NCI-H510A treated with DMSO at 0.1 percent for 48 hours (cell line): ENCODE data around the gene SZRD1.
"Not testable (repeated sequence)": the region's sequence is repeated elsewhere in the genome, so short reads cannot be mapped to it uniquely, and the experiment has no call there.

Source experiments
- DNase-seq: peaks from one replicate; lab custom pipeline; 2025; lab: John Stamatoyannopoulos, UW

SZRD1 gene, protein sequence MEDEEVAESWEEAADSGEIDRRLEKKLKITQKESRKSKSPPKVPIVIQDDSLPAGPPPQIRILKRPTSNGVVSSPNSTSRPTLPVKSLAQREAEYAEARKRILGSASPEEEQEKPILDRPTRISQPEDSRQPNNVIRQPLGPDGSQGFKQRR

DNA sequence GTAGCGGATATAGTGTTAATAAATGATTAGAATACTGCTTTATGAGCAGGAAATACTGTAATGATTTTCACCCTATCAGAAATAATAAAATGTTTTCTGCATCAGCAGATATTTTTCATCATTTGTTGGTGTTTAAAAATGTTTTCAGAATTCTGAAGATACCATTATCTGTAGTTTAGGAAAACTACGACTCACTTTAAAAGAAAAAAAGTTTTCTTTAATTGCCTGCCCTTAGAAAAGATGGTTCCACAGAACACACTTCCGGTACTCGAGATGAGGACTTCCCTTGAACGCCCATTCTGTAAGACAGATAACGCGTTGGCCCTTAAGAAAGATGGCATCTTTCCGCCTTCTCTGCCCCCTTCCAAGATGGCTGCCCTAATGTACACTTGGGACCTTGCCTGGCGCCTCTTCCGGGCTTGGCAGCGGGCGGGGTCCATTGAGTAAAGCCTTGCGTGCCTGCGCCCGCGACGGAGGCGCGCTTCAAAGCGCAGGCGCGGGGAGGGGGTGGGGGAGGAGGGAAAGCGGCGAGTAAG is at the start of gene SZRD1:
SZRD1 (plus strand) TSS at position 521 of the 536 bp plus-strand sequence. CDS start 16 bp downstream, outside the sequence.
- DNase-seq, result peak; percentile 100

DNA sequence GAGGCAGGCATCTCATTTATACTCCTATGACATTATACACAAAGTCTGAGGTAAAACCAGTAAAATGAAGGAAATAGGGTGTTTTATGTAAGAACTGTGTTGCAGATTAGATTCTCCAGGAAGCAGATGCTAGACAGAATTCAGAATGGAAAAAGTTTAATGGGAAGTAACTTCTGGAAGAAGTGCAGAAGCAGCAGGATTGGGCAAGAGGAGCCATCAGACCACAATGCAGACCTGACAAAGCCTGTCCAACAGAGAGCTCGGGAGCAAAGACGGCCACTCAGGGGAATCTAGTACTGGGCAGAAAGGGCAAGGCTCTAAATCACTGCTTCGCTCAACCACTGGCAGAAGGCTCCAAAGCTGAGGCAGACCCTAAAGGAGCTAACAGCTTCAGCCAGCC is 48.5 kb upstream of the SZRD1 start:
- no peak for DNase-seq

DNA sequence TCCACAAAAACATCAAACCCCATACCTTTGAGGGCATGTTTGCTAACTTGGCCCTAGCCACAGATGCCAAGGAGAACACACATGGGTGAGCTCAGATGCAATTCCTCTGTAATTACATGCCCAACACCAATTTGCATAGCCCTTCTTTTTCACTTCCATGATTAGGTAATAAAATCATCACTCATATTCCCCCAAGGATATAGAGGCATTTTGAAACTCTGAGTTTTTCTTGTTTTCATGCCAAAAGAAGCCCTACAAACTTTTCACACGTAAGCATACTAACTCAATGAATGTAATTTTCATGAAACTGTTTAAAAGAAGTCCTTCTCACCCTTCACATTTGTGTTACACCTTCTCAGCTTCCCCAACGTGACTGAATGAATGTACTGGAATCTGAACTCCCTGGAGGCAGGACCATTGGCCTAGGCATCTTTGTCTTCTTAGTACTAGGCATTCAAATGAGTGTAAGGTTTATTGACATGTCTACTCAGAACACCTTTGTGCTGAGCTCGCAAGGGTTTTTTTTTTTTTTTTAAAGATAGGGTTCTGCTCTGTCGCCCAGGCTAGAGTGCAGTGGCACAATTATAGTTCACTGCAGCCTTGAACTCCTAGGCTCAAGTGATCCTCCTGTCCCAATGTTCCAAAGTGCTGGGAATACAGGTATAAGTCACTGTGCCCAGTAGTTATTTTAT is 45.7 kb upstream of the SZRD1 start:
- DNase-seq, result no peak

DNA sequence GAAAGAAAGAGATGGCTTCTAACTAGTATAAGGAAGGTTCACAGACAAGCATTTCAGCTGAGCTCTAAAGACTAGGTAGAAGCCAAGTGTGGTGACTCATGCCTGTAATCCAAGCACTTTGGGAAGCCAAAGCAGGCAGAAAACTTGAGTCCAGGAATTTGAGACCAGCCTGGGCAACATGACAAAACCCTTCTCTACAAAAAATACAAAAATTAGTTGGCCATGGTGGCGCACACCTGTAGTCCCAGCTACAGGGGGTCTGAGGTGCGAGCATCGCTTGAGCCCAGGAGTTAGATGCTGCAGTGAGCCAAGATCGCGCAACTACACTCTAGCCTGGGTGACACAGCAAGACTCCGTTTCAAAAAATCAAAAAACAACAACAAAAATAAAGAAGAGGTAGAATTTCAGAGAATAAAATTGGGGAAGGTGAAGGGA is 42.6 kb upstream of the SZRD1 start:
- DNase-seq, result peak; percentile 33

DNA sequence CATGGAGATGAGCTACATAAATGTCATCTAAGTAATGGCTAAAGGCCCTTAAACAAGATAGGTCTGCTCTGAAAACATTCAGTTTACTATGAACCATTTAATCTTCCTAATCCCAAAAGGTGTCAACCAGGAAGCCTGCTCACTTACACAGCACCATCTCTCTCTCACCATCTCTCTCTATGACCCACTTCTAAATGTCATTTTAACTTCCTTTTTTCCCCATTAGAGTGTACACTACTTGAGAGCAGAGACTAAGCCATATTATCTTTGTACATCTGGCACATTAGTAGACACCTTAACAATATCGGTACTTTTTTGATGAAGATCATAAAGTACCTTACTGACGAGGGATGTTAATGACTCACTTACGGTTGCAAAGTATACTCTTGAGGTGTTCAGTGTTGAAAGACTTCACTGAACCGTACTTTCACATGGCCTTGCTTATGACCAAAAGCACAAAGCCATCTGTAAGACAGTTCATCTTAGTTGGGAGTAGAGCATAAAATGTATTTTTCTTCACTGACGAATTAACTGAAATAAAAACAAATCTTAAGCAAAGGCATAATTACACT is 40.1 kb upstream of the SZRD1 start:
- DNase-seq, result peak; percentile 83

DNA sequence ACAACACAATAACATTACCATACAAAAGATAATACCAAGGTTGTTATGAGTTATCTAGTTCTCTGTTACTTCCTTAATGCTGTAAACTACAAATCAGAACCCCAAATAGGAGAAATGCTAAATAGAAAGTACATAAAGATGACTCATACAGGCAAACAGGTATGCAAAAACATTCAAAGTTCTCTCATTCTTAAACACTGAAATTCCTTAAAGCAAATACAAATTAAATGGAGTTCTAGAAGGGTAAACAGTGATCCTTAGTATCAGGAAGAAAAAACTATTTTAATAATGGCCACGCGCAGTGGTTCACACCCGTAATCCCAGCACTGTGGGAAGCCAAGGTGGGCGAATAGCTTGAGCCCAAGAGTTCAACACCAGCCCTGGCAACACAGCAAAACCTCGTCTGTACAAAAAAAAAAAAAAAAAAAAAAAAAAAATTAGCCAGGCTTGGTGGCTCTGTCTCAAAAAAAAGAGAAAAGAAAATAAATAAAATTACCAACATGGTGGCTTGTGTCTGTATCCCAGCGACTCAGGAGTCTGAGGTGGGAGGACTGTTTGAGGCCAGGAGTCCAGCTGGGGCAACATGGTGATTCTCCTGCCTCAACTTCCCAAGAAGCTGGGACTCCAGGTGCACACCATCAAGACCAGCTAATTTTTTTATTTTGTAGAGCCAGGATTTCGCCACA is 32.2 kb upstream of the SZRD1 start:
- DNase-seq, result no peak

DNA sequence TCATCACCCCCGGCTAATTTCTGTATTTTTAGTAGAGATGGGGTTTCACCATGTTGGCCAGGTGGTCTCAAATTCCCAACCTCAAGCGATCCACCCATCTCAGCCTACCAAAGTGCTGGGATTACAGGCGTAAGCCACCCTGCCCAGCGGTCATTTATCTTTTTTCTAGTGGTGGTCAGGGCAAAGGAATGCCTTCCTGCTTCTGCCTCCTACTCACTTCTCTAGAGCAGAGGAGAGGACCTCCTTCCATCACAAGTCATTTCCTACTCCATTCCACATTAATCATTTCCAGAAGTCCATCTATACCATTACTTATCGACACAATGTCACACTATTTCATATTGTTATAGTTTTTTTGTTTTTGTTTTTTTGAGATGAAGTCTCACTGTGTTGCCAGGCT is 28.1 kb upstream of the SZRD1 start:
- DNase-seq, result no peak

DNA sequence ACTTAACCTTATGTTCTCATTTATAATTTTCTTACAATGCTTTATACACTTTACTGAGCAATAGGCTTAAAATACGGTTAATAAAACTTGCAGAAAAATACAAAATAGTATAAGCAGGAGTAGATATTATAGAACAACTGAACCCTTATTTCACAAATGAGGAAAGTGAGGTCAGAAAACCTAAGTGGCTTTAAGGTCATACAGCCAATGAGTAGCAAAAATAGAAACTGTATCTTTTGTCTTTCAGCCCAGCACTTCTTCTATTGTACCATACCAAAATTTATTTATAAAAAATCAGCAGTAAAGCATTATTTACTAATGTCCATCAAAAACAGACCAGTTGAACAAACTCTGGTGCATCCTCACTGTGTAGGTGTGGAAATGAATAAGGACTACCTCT is 26.4 kb upstream of the SZRD1 start:
- no peak for DNase-seq

DNA sequence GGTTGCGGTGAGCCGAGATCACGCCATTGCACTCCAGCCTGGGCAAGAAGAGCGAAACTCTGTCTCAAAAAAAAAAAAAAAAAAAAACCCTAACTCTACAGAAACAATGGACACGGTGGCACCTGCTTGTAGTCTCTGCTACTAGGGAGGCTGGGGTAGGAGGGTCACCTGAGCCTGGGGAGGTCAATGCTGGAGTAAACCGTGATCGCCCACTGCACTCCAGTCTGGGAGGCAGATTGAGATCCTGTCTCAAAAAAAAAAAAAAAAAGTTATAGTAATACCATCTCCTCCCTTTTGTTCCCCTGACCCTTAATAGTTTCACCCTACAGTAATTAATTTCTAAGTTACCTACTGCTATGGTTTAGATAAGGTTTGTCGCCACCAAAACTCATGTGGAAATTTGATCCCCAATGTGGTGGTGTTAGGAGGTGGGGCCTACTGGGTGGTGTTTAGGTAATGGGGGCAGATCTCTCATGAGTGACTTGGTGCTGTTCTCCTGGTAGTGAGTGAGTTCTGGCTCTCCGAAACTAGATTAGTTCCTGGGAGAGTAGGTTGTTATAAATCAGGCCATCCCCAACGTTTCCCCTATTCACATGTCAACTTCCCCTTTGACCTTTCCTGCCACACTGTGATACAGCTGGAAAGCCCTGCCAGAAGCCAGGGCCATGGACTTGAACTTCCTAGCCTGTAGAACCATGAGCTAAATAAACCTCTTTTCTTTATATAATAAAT is 24.5 kb upstream of the SZRD1 start:
- DNase-seq, result no peak

DNA sequence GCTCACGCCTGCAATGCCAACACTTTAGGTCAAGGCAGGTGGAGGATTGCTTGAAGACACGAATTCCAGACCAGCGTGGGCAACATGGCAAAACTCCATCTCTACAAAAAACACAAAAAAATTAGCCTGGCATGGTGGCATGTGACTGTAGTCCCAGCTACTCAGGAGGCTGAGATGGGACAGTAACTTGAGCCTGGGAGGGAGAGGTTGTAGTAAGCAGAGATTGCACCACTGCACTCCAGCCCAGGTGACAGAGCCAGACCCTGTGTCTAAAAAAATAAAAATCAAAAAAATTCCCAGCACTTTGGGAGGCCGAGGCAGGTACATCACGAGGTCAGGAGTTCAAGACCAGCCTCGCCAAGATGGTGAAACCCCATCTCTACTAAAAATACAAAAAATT is 23.8 kb upstream of the SZRD1 start:
- not testable (repeated sequence) for DNase-seq

DNA sequence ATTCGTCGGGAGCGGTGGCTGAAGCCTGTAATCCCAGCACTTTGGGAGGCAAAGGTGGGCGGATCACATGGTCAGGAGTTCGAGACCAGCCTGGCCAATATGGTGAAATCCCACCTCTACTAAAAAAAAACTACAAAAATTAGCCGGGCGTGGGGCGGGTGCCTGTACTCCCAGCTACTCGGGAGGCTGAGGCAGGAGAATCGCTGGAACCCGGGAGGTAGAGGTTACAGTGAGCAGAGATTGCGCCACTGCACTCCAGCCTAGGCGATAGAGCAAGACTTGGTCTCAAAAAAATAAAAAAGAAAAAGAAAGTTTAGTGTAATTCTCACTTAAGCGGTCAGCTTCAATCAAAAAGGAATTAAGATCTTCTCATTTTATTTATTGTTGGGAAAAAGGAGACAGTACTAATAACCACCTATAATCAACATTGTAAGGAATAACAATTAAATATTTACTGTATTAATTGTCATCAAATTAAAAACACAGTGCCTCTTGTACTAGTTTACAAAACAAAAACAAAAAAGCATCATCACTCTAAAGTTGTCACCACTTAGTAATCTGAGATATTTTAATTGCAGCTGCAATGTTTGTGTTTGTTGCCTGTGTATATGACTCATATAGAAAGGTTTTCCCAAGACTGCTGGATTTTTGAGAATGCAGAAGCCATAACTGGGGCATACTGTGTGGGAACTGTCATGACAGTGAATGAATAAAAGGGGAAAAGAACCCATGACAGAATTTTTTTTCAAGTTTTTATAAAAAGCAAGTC is 18.4 kb upstream of the SZRD1 start:
- DNase-seq, result no peak

DNA sequence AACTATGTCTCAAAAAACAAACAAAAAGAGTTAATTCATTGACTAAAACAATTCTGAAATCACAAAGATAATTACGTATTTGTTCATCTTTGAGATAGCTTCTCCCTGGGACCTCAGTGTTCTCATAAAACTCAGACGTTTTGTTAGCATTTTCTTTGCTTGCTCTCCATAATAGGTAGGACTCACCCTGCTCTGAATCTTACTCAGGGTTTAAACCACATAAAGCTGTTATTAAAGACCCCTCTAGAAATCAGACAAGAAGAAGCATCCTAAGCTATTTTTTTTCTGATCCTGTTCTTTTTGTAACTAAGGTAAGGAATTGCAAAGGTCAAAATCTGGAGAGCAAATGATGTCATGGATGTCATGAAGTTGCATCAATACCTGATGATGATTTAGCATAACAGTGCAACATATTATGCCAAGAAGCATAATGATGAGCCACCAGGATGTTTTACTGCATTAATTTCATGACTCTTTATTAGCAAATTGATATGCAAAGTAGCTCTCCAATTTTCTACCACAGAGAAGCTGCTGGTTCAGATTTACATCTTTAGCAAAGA is 17.1 kb upstream of the SZRD1 start:
- no peak for DNase-seq

DNA sequence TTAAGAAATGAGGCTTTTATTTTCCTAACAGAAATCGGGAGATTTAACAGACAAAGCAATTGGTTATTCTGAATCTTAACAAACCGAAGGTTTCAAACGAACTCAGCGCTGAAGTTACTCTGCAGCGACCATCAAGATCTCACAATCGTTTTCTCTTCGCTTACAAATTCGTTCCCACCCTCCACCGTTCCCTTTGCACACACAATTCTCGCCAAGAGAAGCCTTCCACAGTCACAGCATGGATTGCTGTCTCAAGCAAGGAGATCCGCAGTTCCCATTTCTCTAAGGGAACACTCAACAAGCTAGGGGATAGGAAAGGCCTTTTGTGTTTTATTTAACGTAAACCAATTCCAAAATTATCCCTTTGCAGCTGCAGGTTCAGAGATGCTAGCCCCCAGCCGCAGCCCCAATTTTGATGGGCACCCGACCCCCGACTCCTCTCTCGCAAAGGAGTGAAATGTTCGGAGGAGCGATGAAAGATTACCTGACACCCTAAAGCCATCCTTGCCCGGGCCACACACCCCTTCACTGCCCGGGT is 15.5 kb upstream of the SZRD1 start:
- no peak for DNase-seq

DNA sequence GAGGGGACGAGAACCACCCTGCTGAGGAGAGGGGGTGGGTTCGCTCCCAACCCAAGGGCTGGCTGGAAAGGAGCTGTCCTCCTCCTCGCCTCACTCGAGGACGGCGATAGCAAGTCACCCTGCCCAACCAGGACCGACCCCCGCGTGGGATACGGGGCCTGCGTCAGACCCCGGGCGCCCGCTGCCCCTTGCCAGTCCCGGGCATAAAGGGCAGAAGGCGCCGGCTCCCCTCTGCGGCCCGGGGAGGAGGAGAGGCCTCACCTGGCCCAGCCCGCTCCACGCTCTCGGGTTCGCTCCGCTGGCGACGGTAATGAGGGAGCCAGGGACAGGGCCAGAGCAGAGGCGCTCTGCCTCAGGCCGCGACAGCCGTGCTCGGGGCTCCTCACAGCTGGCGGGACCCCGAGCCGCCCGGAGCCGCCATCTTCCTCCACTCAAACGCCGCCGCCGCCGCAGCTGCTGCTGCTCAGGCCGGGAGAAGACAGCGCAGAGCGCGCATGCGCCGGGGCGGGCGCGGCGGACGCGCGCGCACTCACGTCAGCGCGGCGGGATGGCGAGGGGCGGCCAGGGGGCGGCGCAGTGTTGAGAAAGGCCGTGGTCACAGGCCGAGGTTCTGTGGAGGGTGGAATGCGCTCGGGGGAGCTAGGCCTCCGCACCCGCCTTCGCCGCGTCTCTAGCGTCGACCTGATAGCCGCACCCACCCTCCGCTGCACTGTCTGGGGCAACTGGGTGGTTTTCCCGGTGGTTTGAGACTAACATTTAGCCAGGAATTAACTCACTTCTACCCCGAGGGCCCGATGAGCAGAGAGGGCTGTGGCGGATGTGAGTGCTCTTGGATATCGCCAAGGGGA is 14.8 kb upstream of the SZRD1 start, which contains the start of gene FBXO42:
FBXO42 (minus strand) TSS at position 487 of the 848 bp plus-strand sequence. CDS start 37,062 bp downstream, outside the sequence.
- DNase-seq, result peak; percentile 98

DNA sequence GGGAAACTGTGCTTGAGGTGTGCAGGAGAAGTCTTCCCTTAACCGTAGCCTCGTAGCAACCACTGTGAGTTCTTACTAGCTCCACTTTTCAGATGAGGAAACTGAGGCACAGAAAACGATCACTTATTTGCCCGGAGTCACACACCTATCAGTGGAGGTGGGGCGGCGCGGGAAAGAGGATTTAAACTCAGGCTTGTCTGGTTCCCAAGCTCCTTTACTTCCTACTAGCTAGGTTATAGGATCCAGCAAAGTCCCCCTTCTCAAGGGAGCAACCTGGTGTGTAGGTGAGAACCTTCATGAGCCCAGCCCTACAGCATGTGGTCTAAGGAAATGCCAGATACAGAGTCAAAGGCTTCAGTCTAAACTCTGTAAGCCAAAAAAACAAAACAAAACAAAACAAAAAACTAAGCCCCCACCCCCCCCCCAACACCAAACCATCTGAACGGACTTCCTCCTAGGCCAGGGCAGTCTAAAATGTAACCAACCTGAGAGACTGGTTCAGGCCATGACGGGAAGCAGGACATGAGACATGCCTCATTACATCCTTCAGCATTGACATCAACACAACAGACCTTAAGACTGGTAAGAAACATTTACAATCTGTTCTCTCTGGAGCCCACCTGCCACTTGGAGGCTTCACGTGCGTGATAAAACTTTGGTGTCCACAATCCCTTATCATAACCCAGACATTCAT is 14.1 kb upstream of the SZRD1 start:
- DNase-seq, result no peak

DNA sequence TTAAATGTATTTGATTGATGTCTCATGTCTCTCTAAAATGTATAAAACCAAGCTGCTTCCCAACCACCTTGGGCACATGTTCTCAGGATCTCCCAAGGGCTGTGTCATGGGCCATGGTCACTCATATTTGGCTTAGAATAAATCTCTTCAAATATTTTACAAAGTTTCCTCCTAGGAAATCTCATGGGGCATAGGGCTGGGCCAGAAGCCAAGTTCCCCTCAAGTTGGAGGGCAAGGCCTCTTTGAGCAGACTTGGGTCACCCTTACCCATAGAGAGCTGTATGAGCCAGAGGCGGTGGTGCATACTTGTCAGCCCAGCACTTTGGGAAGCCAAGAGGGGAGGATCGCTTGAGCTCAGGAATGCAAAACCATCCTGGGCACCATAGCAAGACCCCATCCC is 12.4 kb upstream of the SZRD1 start:
- DNase-seq, result no peak

DNA sequence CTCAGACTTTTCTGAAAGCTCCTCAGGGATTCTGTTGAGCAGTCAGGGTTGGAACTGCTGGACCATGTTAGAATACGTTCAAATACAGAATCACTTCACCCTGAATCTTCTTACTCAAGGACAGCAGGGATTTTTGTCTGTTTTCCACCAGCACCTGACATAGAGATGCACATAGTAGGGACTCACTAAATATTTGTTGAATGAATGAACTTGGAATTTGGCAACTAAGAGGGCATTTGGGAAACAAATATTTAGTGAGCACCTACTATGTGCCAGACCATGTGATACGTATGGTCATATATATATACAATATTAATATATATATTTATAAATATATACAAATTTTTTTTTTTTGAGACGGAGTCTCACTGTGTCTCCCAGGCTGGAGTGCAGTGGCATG is 10.2 kb upstream of the SZRD1 start:
- DNase-seq, result no peak

DNA sequence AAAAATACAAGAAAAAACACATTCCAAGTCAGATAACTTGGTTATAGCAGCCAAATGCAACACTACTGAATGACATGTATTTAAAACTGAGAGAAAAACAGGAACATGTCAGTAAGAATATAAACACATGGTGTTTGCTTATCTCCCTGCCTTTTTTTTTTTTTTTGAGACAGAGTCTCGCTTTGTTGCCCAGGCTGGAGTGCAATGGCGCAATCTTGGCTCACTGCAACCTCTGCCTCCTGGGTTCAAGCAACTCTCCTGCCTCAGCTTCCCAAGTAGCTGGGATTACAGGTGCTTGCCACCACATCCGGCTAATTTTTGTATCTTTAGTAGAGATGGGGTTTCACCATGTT is 1.9 kb upstream of the SZRD1 start:
- DNase-seq, result not testable (repeated sequence)
